HepG2 (cell line): ENCODE results near the gene DEPDC5. TPM values are rescaled to one million over a fixed set of nuclear protein-coding genes. Genes with fewer than 3 reads are reported as not detected.

Experiments
- CAMTA2 ChIP-seq: sonication (generic); formaldehyde crosslinking; IDR thresholded peaks from 2 replicates; pipeline ENCODE4 v1.4.0; 2020; ENCODE audit warnings: mild to moderate bottlenecking, missing genetic modification reagents, borderline replicate concordance
- CENPT ChIP-seq: sonication (generic); formaldehyde crosslinking; IDR thresholded peaks from 2 replicates; pipeline ENCODE4 v1.8.0; 2022; ENCODE audit warnings: low read depth, mild to moderate bottlenecking, moderate library complexity, missing genetic modification reagents
- ERF ChIP-seq: IDR thresholded peaks from 2 replicates; pipeline ENCODE4 v1.6.1; 2018; ENCODE audit warnings: missing biosample characterization, missing genetic modification reagents
- KLF12 ChIP-seq: sonication (generic); formaldehyde crosslinking; IDR thresholded peaks from 2 replicates; pipeline ENCODE4 v1.4.0; 2020; ENCODE audit warnings: missing genetic modification reagents, borderline replicate concordance
- KMT2A ChIP-seq: sonication (generic); formaldehyde crosslinking; IDR thresholded peaks from 2 replicates; pipeline ENCODE4 v1.4.0; 2020; ENCODE audit warnings: missing genetic modification reagents
- MED13 ChIP-seq: sonication (generic); formaldehyde crosslinking; IDR thresholded peaks from 2 replicates; pipeline ENCODE4 v1.5.0; 2020; ENCODE audit warnings: missing genetic modification reagents
- NBN ChIP-seq: fragments of 450-650 bp; conservative IDR thresholded peaks from 2 replicates; pipeline ENCODE4 v1.6.1; 2017
- NPAS2 ChIP-seq: sonication (generic); formaldehyde crosslinking; IDR thresholded peaks from 2 replicates; pipeline ENCODE4 v1.8.0; 2022; ENCODE audit warnings: mild to moderate bottlenecking, missing genetic modification reagents, borderline replicate concordance
- RNF2 ChIP-seq: fragments of 450-650 bp; conservative IDR thresholded peaks from 2 replicates; pipeline ENCODE4 v1.6.1; 2016; ENCODE audit warnings: low read depth
- SIX4 ChIP-seq: sonication (generic); formaldehyde crosslinking; IDR thresholded peaks from 2 replicates; pipeline ENCODE4 v1.4.0; 2020; ENCODE audit warnings: missing genetic modification reagents
- SMAD1 ChIP-seq: sonication (generic); formaldehyde crosslinking; IDR thresholded peaks from 2 replicates; pipeline ENCODE4 v1.4.0; 2020; ENCODE audit warnings: missing genetic modification reagents, low read depth, mild to moderate bottlenecking, borderline replicate concordance
- TOPORS ChIP-seq: sonication (generic); formaldehyde crosslinking; IDR thresholded peaks from 2 replicates; pipeline ENCODE4 v1.8.0; 2023; ENCODE audit warnings: mild to moderate bottlenecking, missing genetic modification reagents
- ZBTB49 ChIP-seq: sonication (generic); formaldehyde crosslinking; IDR thresholded peaks from 2 replicates; pipeline ENCODE4 v1.4.0; 2020; ENCODE audit warnings: missing genetic modification reagents, borderline replicate concordance
- ZNF44 ChIP-seq: sonication (generic); formaldehyde crosslinking; IDR thresholded peaks from 2 replicates; pipeline ENCODE4 v1.5.1; 2020; ENCODE audit warnings: mild to moderate bottlenecking, missing genetic modification reagents
- ZNF441 ChIP-seq: sonication (generic); formaldehyde crosslinking; IDR thresholded peaks from 2 replicates; pipeline ENCODE4 v1.7.0; 2021; ENCODE audit warnings: missing genetic modification reagents, borderline replicate concordance
- ZNF550 ChIP-seq: sonication (generic); formaldehyde crosslinking; IDR thresholded peaks from 2 replicates; pipeline ENCODE4 v1.4.0; 2020; ENCODE audit warnings: mild to moderate bottlenecking, missing genetic modification reagents, borderline replicate concordance
- ZNF629 ChIP-seq: sonication (generic); formaldehyde crosslinking; conservative IDR thresholded peaks from 2 replicates; pipeline ENCODE4 v1.5.0; 2020; ENCODE audit warnings: missing genetic modification reagents
- ZNF841 ChIP-seq: sonication (generic); formaldehyde crosslinking; IDR thresholded peaks from 2 replicates; pipeline ENCODE4 v1.8.1; 2023; ENCODE audit warnings: missing genetic modification reagents, borderline replicate concordance
- polyA plus RNA-seq, 8 experiments: library from polyadenylated mRNA; depleted of rRNA in 3 of 8; stranded (reverse) in 7 of 8; unstranded in 1 of 8; fragments of >200 nt; fragmentation: Illumina TruSeq in 4 of 8; extraction: Trizol in 4 of 8; gene quantifications; 2 replicates each; pipeline versions ENCODE4 v1.2.1 to v1.2.3, GENCODE V29; 2011 to 2016; ENCODE audit warnings: low read depth in 4 of 8, missing spikeins in 1 of 8, mixed read lengths in 1 of 8; ENCODE audit not compliant: insufficient read depth in 1 of 8
- total RNA-seq, 5 experiments: library from RNA; depleted of rRNA; stranded (reverse); fragments of >200 nt; fragmentation: Illumina TruSeq; extraction: Trizol; gene quantifications; 2 replicates each; pipeline ENCODE4 v1.2.3, GENCODE V29; 2016; ENCODE audit warnings: low read depth in 1 of 5
- TF ChIP-seq, protein P1 (sequence below): sonication (generic); formaldehyde crosslinking; conservative IDR thresholded peaks from 2 replicates; pipeline ENCODE4 v1.4.0; 2020; ENCODE audit warnings: mild to moderate bottlenecking, missing genetic modification reagents, moderate library complexity
- TF ChIP-seq, protein P2 (sequence below): sonication (generic); formaldehyde crosslinking; IDR thresholded peaks from 2 replicates; pipeline ENCODE4 v1.4.0; 2020; ENCODE audit warnings: missing genetic modification reagents, mild to moderate bottlenecking, borderline replicate concordance

DEPDC5 gene
- total and polyA plus RNA-seq, 2 of the 13 experiments (the other 11 are each of a cell fraction or from before 2014, with no cell fraction given) = 9.8 to 12.4 TPM

DNA sequence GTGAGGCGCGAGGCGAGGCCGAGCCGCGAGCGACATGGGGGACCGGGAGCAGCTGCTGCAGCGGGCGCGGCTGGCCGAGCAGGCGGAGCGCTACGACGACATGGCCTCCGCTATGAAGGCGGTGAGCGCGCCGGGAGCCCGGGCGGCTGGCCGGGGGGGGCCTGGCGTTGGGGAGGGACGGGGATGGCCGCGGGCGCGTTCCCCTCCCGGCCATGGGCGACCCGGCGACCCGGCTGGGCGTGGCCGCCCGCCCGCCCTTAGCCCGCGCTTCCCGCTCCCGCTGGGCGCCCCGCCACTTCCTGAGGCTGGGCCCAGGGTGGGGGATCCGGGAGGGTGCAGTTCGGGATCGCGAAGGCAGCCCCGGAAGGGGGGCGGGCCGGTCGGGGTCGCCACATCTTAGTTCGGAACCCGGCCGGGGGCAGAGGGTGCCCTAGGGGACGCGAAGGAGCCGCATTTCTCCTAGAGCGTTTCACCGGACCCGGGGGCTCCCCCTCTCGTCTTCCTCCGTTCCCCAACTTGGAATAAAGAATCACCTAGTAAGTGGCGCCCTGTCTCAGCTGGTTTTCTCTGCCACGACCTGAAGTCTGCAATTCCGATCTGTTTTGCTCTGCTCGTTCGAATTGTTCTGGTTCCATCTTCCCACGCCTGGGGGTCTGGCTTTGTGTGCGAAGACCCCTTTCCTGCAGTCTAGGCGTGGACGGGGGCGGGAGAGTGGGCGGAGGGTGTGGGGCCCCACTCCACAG, 191.1 kb downstream of the DEPDC5 start (continued):
- 0 out of 2 replicates have a peak, but pooled peaks have one; percentile 37 for TF ChIP-seq RNF2
- 0 out of 2 replicates have a peak, but pooled peaks have one; percentile 20 for TF ChIP-seq KMT2A (CRISPR knock-in tag)
- TF ChIP-seq ZNF441 (CRISPR knock-in tag) = no peak
- no peak for TF ChIP-seq ZBTB49 (CRISPR knock-in tag)
- TF ChIP-seq ZNF841 (CRISPR knock-in tag) = no peak
- no peak for TF ChIP-seq NBN
- TF ChIP-seq, protein P1, sequence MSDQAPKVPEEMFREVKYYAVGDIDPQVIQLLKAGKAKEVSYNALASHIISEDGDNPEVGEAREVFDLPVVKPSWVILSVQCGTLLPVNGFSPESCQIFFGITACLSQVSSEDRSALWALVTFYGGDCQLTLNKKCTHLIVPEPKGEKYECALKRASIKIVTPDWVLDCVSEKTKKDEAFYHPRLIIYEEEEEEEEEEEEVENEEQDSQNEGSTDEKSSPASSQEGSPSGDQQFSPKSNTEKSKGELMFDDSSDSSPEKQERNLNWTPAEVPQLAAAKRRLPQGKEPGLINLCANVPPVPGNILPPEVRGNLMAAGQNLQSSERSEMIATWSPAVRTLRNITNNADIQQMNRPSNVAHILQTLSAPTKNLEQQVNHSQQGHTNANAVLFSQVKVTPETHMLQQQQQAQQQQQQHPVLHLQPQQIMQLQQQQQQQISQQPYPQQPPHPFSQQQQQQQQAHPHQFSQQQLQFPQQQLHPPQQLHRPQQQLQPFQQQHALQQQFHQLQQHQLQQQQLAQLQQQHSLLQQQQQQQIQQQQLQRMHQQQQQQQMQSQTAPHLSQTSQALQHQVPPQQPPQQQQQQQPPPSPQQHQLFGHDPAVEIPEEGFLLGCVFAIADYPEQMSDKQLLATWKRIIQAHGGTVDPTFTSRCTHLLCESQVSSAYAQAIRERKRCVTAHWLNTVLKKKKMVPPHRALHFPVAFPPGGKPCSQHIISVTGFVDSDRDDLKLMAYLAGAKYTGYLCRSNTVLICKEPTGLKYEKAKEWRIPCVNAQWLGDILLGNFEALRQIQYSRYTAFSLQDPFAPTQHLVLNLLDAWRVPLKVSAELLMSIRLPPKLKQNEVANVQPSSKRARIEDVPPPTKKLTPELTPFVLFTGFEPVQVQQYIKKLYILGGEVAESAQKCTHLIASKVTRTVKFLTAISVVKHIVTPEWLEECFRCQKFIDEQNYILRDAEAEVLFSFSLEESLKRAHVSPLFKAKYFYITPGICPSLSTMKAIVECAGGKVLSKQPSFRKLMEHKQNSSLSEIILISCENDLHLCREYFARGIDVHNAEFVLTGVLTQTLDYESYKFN (CRISPR knock-in tag) = no peak
- no peak for TF ChIP-seq SMAD1 (CRISPR knock-in tag)
- TF ChIP-seq NPAS2 (CRISPR knock-in tag) = no peak
- 0 out of 2 replicates have a peak, but pooled peaks have one; percentile 42 for TF ChIP-seq CENPT
- TF ChIP-seq TOPORS (CRISPR knock-in tag) = no peak
- no peak for TF ChIP-seq SIX4 (CRISPR knock-in tag)
- peak; percentile 29; the same call in 1 of the 2 replicates for TF ChIP-seq MED13 (CRISPR knock-in tag)
- 0 out of 2 replicates have a peak, but pooled peaks have one; percentile 23 for TF ChIP-seq ERF (CRISPR knock-in tag)
- TF ChIP-seq ZNF629 (CRISPR knock-in tag) = no peak
- TF ChIP-seq ZNF44 (CRISPR knock-in tag) = no peak
- TF ChIP-seq KLF12 (CRISPR knock-in tag) = peak; percentile 74; the same call in 1 of the 2 replicates
- TF ChIP-seq, protein P2, sequence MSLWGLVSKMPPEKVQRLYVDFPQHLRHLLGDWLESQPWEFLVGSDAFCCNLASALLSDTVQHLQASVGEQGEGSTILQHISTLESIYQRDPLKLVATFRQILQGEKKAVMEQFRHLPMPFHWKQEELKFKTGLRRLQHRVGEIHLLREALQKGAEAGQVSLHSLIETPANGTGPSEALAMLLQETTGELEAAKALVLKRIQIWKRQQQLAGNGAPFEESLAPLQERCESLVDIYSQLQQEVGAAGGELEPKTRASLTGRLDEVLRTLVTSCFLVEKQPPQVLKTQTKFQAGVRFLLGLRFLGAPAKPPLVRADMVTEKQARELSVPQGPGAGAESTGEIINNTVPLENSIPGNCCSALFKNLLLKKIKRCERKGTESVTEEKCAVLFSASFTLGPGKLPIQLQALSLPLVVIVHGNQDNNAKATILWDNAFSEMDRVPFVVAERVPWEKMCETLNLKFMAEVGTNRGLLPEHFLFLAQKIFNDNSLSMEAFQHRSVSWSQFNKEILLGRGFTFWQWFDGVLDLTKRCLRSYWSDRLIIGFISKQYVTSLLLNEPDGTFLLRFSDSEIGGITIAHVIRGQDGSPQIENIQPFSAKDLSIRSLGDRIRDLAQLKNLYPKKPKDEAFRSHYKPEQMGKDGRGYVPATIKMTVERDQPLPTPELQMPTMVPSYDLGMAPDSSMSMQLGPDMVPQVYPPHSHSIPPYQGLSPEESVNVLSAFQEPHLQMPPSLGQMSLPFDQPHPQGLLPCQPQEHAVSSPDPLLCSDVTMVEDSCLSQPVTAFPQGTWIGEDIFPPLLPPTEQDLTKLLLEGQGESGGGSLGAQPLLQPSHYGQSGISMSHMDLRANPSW (CRISPR knock-in tag) = no peak
- TF ChIP-seq CAMTA2 = no peak
- TF ChIP-seq ZNF550 (CRISPR knock-in tag) = 0 out of 2 replicates have a peak, but pooled peaks have one; percentile 29
